Cardiac fibroblast (primary cell): Measurements from ENCODE around the gene CALD1.
A peak's percentile ranks its signal among the peaks of the same experiment; 100 is the strongest.
"Not testable (repeated sequence)": the region's sequence is repeated elsewhere in the genome, so short reads cannot be mapped to it uniquely, and the experiment has no call there.

Experiments used
- DNase-seq, 2 donors: peaks; one replicate each; pipeline versions ENCODE4 v3.0.0 to v3.0.0-alpha.2; 2010; ENCODE audit warnings: low read depth in 2 of 2
- H3K4me3 ChIP-seq, 2 donors: replicated peaks in 1 of 2; 1 replicate in 1 of 2; 2 replicates in 1 of 2; pipeline ENCODE4 v1.5.1; 2011; ENCODE audit warnings: low read depth in 2 of 2, low read length in 2 of 2, mild to moderate bottlenecking in 2 of 2, moderate library complexity in 1 of 2
- CTCF ChIP-seq: IDR thresholded peaks from one replicate; pipeline ENCODE4 v1.5.1; 2011; ENCODE audit warnings: low read depth, mild to moderate bottlenecking, low read length, inconsistent platforms

CALD1 gene

GRCh38 chr7:134966691-134967090 is 187.3 kb downstream of the CALD1 start:
- TF ChIP-seq CTCF, result no peak
- H3K4me3 ChIP-seq, result no peak overlapping the region
- DNase-seq, result no peak

- no peak for DNase-seq
- TF ChIP-seq CTCF, result no peak
- no peak overlapping the region for H3K4me3 ChIP-seq
Measured at GRCh38 chr7:134968110-134968509, 188.7 kb downstream of the CALD1 start.

GRCh38 chr7:134981645-134982044 is 202.2 kb downstream of the CALD1 start:
- DNase-seq, H3K4me3 ChIP-seq: not testable (repeated sequence)

- H3K4me3 ChIP-seq, result peak overlapping the region; percentile 83 to 87
- TF ChIP-seq CTCF, result peak; percentile 21
- no peak for DNase-seq
Measured at GRCh38 chr7:134985894-134986362, 206.5 kb downstream of the CALD1 start.

GRCh38 chr7:134986363-134987251 is 207.2 kb downstream of the CALD1 start, which contains the start of gene AGBL3:
Gene AGBL3 (plus strand): TSS chr7:134986508. CDS start chr7:134987934, 1,426 bp downstream.
- DNase-seq, result peak; percentile 97 to 98
- H3K4me3 ChIP-seq, result peak within 1 kb of the TSS; percentile 83 to 87
- TF ChIP-seq CTCF, result peak; percentile 56

- no peak for DNase-seq
- no peak for TF ChIP-seq CTCF
- no peak overlapping the region for H3K4me3 ChIP-seq
Measured at GRCh38 chr7:134988161-134988560, 208.7 kb downstream of the CALD1 start.

- no peak for TF ChIP-seq CTCF
- peak in 1 of 2 donors; percentile 15 for DNase-seq
- no peak overlapping the region for H3K4me3 ChIP-seq
Measured at GRCh38 chr7:134991469-134992339, 212.3 kb downstream of the CALD1 start.
